Keratinocyte (primary cell): ENCODE measurements around the gene SHC1. TPM values are rescaled to one million over a fixed set of nuclear protein-coding genes. Genes with fewer than 3 reads are reported as not detected.
"Not testable (repeated sequence)": the region's sequence is repeated elsewhere in the genome, so short reads cannot be mapped to it uniquely, and the experiment has no call there.

Source experiments
- DNase-seq: peaks from one replicate; pipeline ENCODE4 v3.0.0-alpha.2; 2011; ENCODE audit warnings: low read depth, missing footprints, low spot score
- FAIRE-seq: peaks from 2 replicates; lab custom pipeline; 2011; peaks lifted over from hg19 to GRCh38; lab: Jason Lieb, UNC
- H2AFZ ChIP-seq: 2 replicates; pipeline ENCODE4 v1.6.0; 2012; ENCODE audit warnings: low read length, control low read depth, inconsistent platforms; ENCODE audit not compliant: control insufficient read depth
- H3K27ac ChIP-seq: 2 replicates; pipeline ENCODE4 v1.5.1; 2011; ENCODE audit warnings: low read length; ENCODE audit not compliant: control insufficient read depth, insufficient read depth
- H3K27me3 ChIP-seq: 3 replicates; pipeline ENCODE4 v1.6.0; 2011; ENCODE audit warnings: low read length; ENCODE audit not compliant: control insufficient read depth, insufficient read depth; ENCODE audit errors: extremely low read depth
- H3K36me3 ChIP-seq, 2 experiments: 2 replicates in 1 of 2; 3 replicates in 1 of 2; pipeline ENCODE4 v1.5.1; 2011; ENCODE audit warnings: low read length in 2 of 2, mild to moderate bottlenecking in 1 of 2; ENCODE audit not compliant: control insufficient read depth in 2 of 2, insufficient read depth in 2 of 2; ENCODE audit errors: extremely low read depth in 1 of 2
- H3K4me1 ChIP-seq: 3 replicates; pipeline ENCODE4 v1.5.1; 2011; ENCODE audit warnings: low read length; ENCODE audit not compliant: control insufficient read depth, insufficient read depth; ENCODE audit errors: extremely low read depth
- H3K4me2 ChIP-seq: 3 replicates; pipeline ENCODE4 v1.6.0; 2011; ENCODE audit warnings: low read depth, low read length; ENCODE audit not compliant: control insufficient read depth, insufficient read depth; ENCODE audit errors: extremely low read depth
- H3K4me3 ChIP-seq, 3 experiments: fragments of 200-600 bp in 1 of 3; sonication (generic) in 1 of 3; 2 replicates in 2 of 3; 3 replicates in 1 of 3; pipeline ENCODE4 v1.5.1; 2011 to 2016; ENCODE audit warnings: low read length in 3 of 3, mild to moderate bottlenecking in 3 of 3, control low read depth in 2 of 3, inconsistent platforms in 1 of 3, low read depth in 1 of 3, mixed read lengths in 1 of 3, mixed run types in 1 of 3, moderate library complexity in 1 of 3; ENCODE audit not compliant: control insufficient read depth in 2 of 3, insufficient read depth in 2 of 3; ENCODE audit errors: extremely low read depth in 1 of 3
- H3K79me2 ChIP-seq: 2 replicates; pipeline ENCODE4 v1.6.0; 2012; ENCODE audit warnings: low read length; ENCODE audit not compliant: control insufficient read depth, insufficient read depth
- H3K9ac ChIP-seq: 3 replicates; pipeline ENCODE4 v1.6.0; 2011; ENCODE audit warnings: low read length; ENCODE audit not compliant: control insufficient read depth, insufficient read depth; ENCODE audit errors: extremely low read depth
- H3K9me1 ChIP-seq: 3 replicates; pipeline ENCODE4 v1.6.0; 2011; ENCODE audit warnings: low read length; ENCODE audit not compliant: control insufficient read depth, insufficient read depth; ENCODE audit errors: extremely low read depth
- H3K9me3 ChIP-seq: 2 replicates; pipeline ENCODE4 v1.5.1; 2012; ENCODE audit warnings: low read depth, low read length; ENCODE audit not compliant: control insufficient read depth
- H4K20me1 ChIP-seq: 3 replicates; pipeline ENCODE4 v1.6.0; 2011; ENCODE audit warnings: low read length; ENCODE audit not compliant: control insufficient read depth, insufficient read depth; ENCODE audit errors: extremely low read depth
- EZH2 ChIP-seq: IDR thresholded peaks from one replicate; pipeline ENCODE4 v1.6.1; 2012; ENCODE audit warnings: inconsistent platforms, mild to moderate bottlenecking, low read length, moderate library complexity
- dilution Hi-C: fragments of 300-500 bp; cut with MboI; formaldehyde crosslinking; loops from one replicate; pipeline ENCODE4 v1.7.0; 2020; ENCODE audit warnings: low sequenced_read_pairs; ENCODE audit not compliant: extremely low pct_ligation_motif_present
- polyA plus RNA-seq, 5 experiments: library from polyadenylated mRNA; depleted of rRNA in 3 of 5; stranded (reverse) in 3 of 5; stranded (forward) in 1 of 5; unstranded in 1 of 5; fragments of >200 nt; gene quantifications; 1 replicate in 1 of 5; 2 replicates in 3 of 5; 3 replicates in 1 of 5; pipeline versions ENCODE4 v1.2.1 to v1.2.3, GENCODE V29; 2011 to 2012; ENCODE audit warnings: missing spikeins in 2 of 5, low read depth in 1 of 5, low replicate concordance in 1 of 5
- TF ChIP-seq, protein P1 (sequence below), 3 experiments: IDR thresholded peaks in 1 of 3; conservative IDR thresholded peaks in 1 of 3; optimal IDR thresholded peaks in 1 of 3; 2 replicates in 2 of 3; 3 replicates in 1 of 3; pipeline versions ENCODE3 to v1.5.1; 2011; ENCODE audit warnings: low read length in 3 of 3, mild to moderate bottlenecking in 3 of 3, moderate library complexity in 2 of 3, control low read depth in 1 of 3, inconsistent platforms in 1 of 3; ENCODE audit not compliant: insufficient read depth in 2 of 3; ENCODE audit errors: extremely low read depth in 1 of 3

The SHC1 gene
- polyA plus RNA-seq, 1 donor (not counting 4 experiments of a cell fraction or from before 2014, with no cell fraction given) = 245 TPM

DNA sequence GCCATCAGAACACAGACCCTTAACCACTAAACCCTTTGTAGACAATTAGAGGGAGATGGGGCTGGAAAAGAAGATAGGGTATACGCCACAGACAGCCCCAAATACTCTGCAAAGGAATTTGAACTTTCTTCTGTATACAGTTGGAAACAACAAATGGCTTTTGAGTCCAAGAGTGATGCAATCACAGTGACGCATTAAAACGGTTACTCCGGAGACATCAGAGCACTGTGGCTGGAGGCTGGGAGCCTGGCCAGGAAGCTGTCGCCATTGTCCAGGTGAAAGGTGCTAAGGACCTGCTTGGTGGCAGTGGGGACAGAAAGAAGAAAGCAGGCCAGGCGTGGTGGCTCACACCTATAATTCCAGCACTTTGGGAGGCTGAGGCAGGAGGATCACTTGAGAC lies 16.8 kb upstream of the SHC1 start:
- no peaks in the 10 kb centered on the region for H3K9me3 ChIP-seq
- H4K20me1 ChIP-seq = peaks cover 3% of the 10 kb centered on the region
- H3K79me2 ChIP-seq = peaks cover 38% of the 10 kb centered on the region
- no peak for TF ChIP-seq EZH2
- TF ChIP-seq, protein P1, sequence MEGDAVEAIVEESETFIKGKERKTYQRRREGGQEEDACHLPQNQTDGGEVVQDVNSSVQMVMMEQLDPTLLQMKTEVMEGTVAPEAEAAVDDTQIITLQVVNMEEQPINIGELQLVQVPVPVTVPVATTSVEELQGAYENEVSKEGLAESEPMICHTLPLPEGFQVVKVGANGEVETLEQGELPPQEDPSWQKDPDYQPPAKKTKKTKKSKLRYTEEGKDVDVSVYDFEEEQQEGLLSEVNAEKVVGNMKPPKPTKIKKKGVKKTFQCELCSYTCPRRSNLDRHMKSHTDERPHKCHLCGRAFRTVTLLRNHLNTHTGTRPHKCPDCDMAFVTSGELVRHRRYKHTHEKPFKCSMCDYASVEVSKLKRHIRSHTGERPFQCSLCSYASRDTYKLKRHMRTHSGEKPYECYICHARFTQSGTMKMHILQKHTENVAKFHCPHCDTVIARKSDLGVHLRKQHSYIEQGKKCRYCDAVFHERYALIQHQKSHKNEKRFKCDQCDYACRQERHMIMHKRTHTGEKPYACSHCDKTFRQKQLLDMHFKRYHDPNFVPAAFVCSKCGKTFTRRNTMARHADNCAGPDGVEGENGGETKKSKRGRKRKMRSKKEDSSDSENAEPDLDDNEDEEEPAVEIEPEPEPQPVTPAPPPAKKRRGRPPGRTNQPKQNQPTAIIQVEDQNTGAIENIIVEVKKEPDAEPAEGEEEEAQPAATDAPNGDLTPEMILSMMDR (optimal IDR thresholded peaks at IDR 0.05 in 1 of 3, IDR thresholded peaks at IDR 0.05 in 1 of 3, conservative IDR thresholded peaks at IDR 0.05 in 1 of 3; ENCODE audit: extremely low read depth in 1 of 3, insufficient read depth in 2 of 3, low read length in 3 of 3) = no peak
- H3K27me3 ChIP-seq = no peaks in the 10 kb centered on the region
- no peak overlapping the region for H3K4me3 ChIP-seq
- H3K27ac ChIP-seq = no peak overlapping the region
- no peak overlapping the region for H3K9ac ChIP-seq
- dilution Hi-C loops = no loop called here
- FAIRE-seq (no peak), DNase-seq (no peak)
- H3K4me2 ChIP-seq = no peak overlapping the region
- H2AFZ ChIP-seq = no peak overlapping the region
- peaks cover 23 to 28% of the 10 kb centered on the region in 2 experiments for H3K36me3 ChIP-seq
- no peaks in the 10 kb centered on the region for H3K9me1 ChIP-seq
- H3K4me1 ChIP-seq = peaks cover 19% of the 10 kb centered on the region

DNA sequence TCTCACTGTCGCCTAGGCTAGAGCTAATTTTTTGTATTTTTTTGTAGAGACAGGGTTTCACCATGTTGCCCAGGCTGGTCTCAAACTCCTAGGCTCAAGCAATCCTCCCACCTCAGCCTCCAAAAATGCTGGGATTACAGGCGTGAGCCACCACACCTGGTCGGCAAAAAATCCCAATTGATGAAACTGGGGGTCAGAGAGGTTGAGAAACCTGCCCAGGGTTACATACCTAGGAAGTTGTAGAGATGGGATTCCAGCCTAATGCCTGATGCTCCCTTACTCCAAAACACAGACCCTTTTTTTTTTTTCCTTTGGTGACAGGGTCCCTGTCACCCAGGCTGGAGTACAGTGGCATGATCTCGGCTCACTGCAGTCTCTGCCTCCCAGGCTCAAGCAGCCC lies 16.2 kb upstream of the SHC1 start:
- Histone ChIP-seq H3K79me2 (peaks cover 38% of the 10 kb centered on the region), H3K36me3 (peaks cover 23 to 28% of the 10 kb centered on the region in 2 experiments), H3K4me1 (peaks cover 21% of the 10 kb centered on the region)
- H3K27me3 ChIP-seq, H3K4me2 ChIP-seq, H3K9ac ChIP-seq, H3K9me3 ChIP-seq, H3K27ac ChIP-seq, H2AFZ ChIP-seq, DNase-seq, dilution Hi-C loops, FAIRE-seq, H3K9me1 ChIP-seq, H4K20me1 ChIP-seq, H3K4me3 ChIP-seq: not testable (repeated sequence)
